HFFc6 (cell line): Measurements from ENCODE around the gene DNAJC27. TPM values are rescaled to one million over a fixed set of nuclear protein-coding genes. Genes with fewer than 3 reads are reported as not detected.

Source experiments
- DNase-seq: peaks from one replicate; pipeline ENCODE4 v3.0.0-alpha.2; 2018
- H3K27ac Mint-ChIP-seq: 2 replicates; pipeline ENCODE4 v1.8.0; 2020; ENCODE audit warnings: mild to moderate bottlenecking, mixed read lengths
- H3K27me3 Mint-ChIP-seq: 2 replicates; pipeline ENCODE4 v1.8.0; 2021; ENCODE audit warnings: mild to moderate bottlenecking, moderate library complexity, mixed read lengths; ENCODE audit not compliant: insufficient read depth
- H3K36me3 Mint-ChIP-seq: 2 replicates; pipeline ENCODE4 v1.8.0; 2021; ENCODE audit warnings: low read depth, mixed read lengths
- H3K4me1 Mint-ChIP-seq: 2 replicates; pipeline ENCODE4 v1.8.0; 2020; ENCODE audit warnings: low read depth, mixed read lengths
- H3K4me3 Mint-ChIP-seq: 2 replicates; pipeline ENCODE4 v1.8.0; 2020; ENCODE audit warnings: mild to moderate bottlenecking, moderate library complexity, mixed read lengths
- H3K9me3 Mint-ChIP-seq: 2 replicates; pipeline ENCODE4 v1.8.0; 2020; ENCODE audit warnings: mild to moderate bottlenecking, mixed read lengths
- CTCF ChIP-seq: fragments of 200-600 bp; sonication (generic); IDR thresholded peaks from 2 replicates; pipeline ENCODE4 v1.5.0; 2021; ENCODE audit warnings: antibody characterized with exemption, mild to moderate bottlenecking
- total RNA-seq, 6 experiments: library from RNA; stranded (reverse); fragmentation: NEBNext Ultra II Directional; extraction: Animal tissue kit (Norgen Biotek cat#: 25700); gene quantifications; 2 replicates in 1 of 6; 3 replicates in 5 of 6; pipeline ENCODE4 v1.2.3, GENCODE V29; 2021

The DNAJC27 gene
- total RNA-seq, 6 experiments from 2014 or later, result 2.8 to 3.9 (median 3.6) TPM

- DNase-seq, result peak; percentile 9
- no peaks in the 10 kb centered on the region for H3K9me3 Mint-ChIP-seq
- H3K27ac Mint-ChIP-seq, result peak overlapping the region; percentile 99
- peak overlapping the region; percentile 95 for H3K4me3 Mint-ChIP-seq
- TF ChIP-seq CTCF, result no peak
- peaks cover 6% of the 10 kb centered on the region; the same call in 1 of the 2 replicates for H3K4me1 Mint-ChIP-seq
- peaks cover 18% of the 10 kb centered on the region for H3K36me3 Mint-ChIP-seq
- peaks cover 8% of the 10 kb centered on the region for H3K27me3 Mint-ChIP-seq
These were observed 1.1 kb downstream of the DNAJC27 start for GRCh38 chr2:24970483-24971285.

DNA sequence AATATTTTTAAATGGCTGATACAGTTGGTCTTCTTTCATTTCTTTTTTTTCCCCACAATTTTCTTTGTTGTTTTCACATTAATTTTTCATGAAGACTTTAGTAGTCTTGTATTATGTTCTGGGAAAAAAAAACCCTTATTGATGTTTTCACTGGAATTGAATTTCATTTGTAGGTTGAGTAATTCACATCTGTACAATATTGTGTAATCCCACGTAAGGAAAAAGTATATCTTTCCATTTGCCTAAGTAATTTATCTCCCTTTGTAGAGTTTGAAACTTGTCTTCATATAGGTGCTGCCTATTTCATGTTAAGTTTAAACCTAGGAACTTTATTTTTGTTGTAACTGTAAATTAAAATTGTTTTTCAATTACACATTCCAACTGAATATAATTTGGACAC, 2.0 kb downstream of the DNAJC27 start:
- no peak for TF ChIP-seq CTCF
- Mint-ChIP-seq H3K27ac (no peak overlapping the region), H3K4me1 (peaks cover 6% of the 10 kb centered on the region; the same call in 1 of the 2 replicates), H3K27me3 (peaks cover 8% of the 10 kb centered on the region), H3K9me3 (no peaks in the 10 kb centered on the region), H3K4me3 (no peak overlapping the region), H3K36me3 (peaks cover 20% of the 10 kb centered on the region)
- DNase-seq, result no peak

GRCh38 chr2:24961903-24962302, 9.9 kb downstream of the DNAJC27 start:
- Mint-ChIP-seq H3K27ac (no peak overlapping the region), H3K9me3 (no peaks in the 10 kb centered on the region), H3K4me1 (no peaks in the 10 kb centered on the region), H3K36me3 (peaks cover 52% of the 10 kb centered on the region), H3K27me3 (no peaks in the 10 kb centered on the region), H3K4me3 (no peak overlapping the region)
- no peak for TF ChIP-seq CTCF
- DNase-seq, result no peak

- Mint-ChIP-seq H3K27me3 (no peaks in the 10 kb centered on the region), H3K4me1 (no peaks in the 10 kb centered on the region), H3K36me3 (peaks cover 62% of the 10 kb centered on the region), H3K9me3 (peaks cover 9% of the 10 kb centered on the region), H3K27ac (no peak overlapping the region), H3K4me3 (no peak overlapping the region)
- TF ChIP-seq CTCF, result no peak
- no peak for DNase-seq
These were observed 12.0 kb downstream of the DNAJC27 start for GRCh38 chr2:24959761-24960160.

DNA sequence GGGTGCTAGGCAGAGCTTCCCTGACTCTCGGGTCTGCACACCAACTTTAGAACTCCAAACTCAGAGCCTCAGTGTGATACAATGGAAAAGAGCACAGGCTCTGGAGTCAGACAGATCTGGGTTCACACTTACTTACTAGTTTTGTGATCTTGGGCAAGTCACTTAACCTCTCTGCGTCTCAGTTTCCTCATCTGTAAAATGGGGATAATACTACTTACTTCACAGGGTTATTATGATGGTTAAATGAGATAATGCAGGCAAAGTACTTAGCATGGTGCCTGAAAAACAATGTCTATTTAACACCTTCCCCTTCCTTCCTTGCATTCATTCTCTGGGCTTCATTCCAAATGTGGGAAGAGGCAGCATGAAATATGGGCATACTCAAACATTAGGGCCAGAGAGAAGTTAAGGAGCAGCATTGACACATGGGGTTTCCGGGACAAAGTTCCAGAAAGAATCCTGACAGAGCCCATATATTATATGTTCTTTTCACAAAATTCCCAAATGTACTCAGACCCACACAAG, 13.3 kb downstream of the DNAJC27 start:
- Mint-ChIP-seq H3K27ac (no peak overlapping the region), H3K4me1 (no peaks in the 10 kb centered on the region), H3K4me3 (no peak overlapping the region), H3K36me3 (peaks cover 68% of the 10 kb centered on the region), H3K9me3 (peaks cover 9% of the 10 kb centered on the region), H3K27me3 (peaks cover 2% of the 10 kb centered on the region; the same call in 1 of the 2 replicates)
- no peak for TF ChIP-seq CTCF
- no peak for DNase-seq
